Suprapubic skin (tissue), 4 donors: ENCODE measurements around the gene DGCR2. TPM values are rescaled to one million over a fixed set of nuclear protein-coding genes. Genes with fewer than 3 reads are reported as not detected.
A peak's percentile ranks its signal among the peaks of the same experiment; 100 is the strongest.

Experiments used
- DNase-seq, 2 donors: peaks; one replicate each; pipeline ENCODE4 v3.0.0-alpha.2; 2019; ENCODE audit warnings: low spot score in 2 of 2
- H3K27ac ChIP-seq: fragments of 200-600 bp; sonication (generic); one replicate; pipeline ENCODE4 v1.5.1; 2019
- H3K27me3 ChIP-seq: fragments of 200-600 bp; sonication (generic); one replicate; pipeline ENCODE4 v1.5.1; 2019
- H3K36me3 ChIP-seq: fragments of 200-600 bp; sonication (generic); one replicate; pipeline ENCODE4 v1.5.1; 2019
- H3K4me1 ChIP-seq: fragments of 200-600 bp; sonication (generic); one replicate; pipeline ENCODE4 v1.5.1; 2019
- H3K4me3 ChIP-seq: fragments of 200-600 bp; sonication (generic); one replicate; pipeline ENCODE4 v1.5.1; 2019; ENCODE audit warnings: mild to moderate bottlenecking
- H3K9me3 ChIP-seq: fragments of 200-600 bp; sonication (generic); one replicate; pipeline ENCODE4 v1.5.1; 2019
- CTCF ChIP-seq, 2 donors: fragments of 200-600 bp in 1 of 2; fragments of 450-650 bp in 1 of 2; sonication (generic) in 1 of 2; IDR thresholded peaks; one replicate each; pipeline ENCODE4 v1.5.1; 2016 to 2019; ENCODE audit warnings: antibody characterized with exemption in 2 of 2, mild to moderate bottlenecking in 1 of 2, moderate library complexity in 1 of 2
- EP300 ChIP-seq: sonication (generic); formaldehyde crosslinking; IDR thresholded peaks from one replicate; pipeline ENCODE4 v1.6.1; 2017; ENCODE audit warnings: antibody characterized with exemption
- POLR2A ChIP-seq, 2 donors: fragments of 450-650 bp; IDR thresholded peaks; one replicate each; pipeline ENCODE4 v1.6.1; 2017; ENCODE audit warnings: antibody characterized with exemption in 2 of 2, mild to moderate bottlenecking in 2 of 2, moderate library complexity in 2 of 2
- POLR2AphosphoS5 ChIP-seq, 3 donors: sonication (generic); formaldehyde crosslinking; IDR thresholded peaks; one replicate each; pipeline ENCODE4 v1.6.1; 2017; ENCODE audit warnings: antibody characterized with exemption in 3 of 3
- WGBS: methylation state at CpG from one replicate; pipeline ENCODE4 v1.1.5; 2018; 5-methylcytosine and 5-hydroxymethylcytosine counted together
- total RNA-seq, 4 donors: library from RNA; depleted of rRNA; stranded (reverse); fragments of >200 nt; gene quantifications; one replicate each; pipeline ENCODE4 v1.1.0, GENCODE V29; 2016

The DGCR2 gene
- total RNA-seq, 4 donors from 2014 or later: 115 to 172 (median 130) TPM

GRCh38 chr22:19127329-19128008 lies 5.3 kb upstream of the DGCR2 start:
- no peak overlapping the region for H3K4me3 ChIP-seq
- no peak for DNase-seq
- peaks cover 52% of the 10 kb centered on the region for H3K4me1 ChIP-seq
- TF ChIP-seq POLR2A (IDR thresholded peaks at IDR 0.05) (no peak), CTCF (IDR thresholded peaks at IDR 0.05) (no peak), EP300 (no peak), POLR2AphosphoS5 (IDR thresholded peaks at IDR 0.05) (no peak)
- 66% methylated on average over 12 of the region's 16 CpGs for WGBS
- H3K9me3 ChIP-seq: no peaks in the 10 kb centered on the region
- no peaks in the 10 kb centered on the region for H3K36me3 ChIP-seq
- peak overlapping the region; percentile 14 for H3K27ac ChIP-seq
- no peaks in the 10 kb centered on the region for H3K27me3 ChIP-seq

DNA sequence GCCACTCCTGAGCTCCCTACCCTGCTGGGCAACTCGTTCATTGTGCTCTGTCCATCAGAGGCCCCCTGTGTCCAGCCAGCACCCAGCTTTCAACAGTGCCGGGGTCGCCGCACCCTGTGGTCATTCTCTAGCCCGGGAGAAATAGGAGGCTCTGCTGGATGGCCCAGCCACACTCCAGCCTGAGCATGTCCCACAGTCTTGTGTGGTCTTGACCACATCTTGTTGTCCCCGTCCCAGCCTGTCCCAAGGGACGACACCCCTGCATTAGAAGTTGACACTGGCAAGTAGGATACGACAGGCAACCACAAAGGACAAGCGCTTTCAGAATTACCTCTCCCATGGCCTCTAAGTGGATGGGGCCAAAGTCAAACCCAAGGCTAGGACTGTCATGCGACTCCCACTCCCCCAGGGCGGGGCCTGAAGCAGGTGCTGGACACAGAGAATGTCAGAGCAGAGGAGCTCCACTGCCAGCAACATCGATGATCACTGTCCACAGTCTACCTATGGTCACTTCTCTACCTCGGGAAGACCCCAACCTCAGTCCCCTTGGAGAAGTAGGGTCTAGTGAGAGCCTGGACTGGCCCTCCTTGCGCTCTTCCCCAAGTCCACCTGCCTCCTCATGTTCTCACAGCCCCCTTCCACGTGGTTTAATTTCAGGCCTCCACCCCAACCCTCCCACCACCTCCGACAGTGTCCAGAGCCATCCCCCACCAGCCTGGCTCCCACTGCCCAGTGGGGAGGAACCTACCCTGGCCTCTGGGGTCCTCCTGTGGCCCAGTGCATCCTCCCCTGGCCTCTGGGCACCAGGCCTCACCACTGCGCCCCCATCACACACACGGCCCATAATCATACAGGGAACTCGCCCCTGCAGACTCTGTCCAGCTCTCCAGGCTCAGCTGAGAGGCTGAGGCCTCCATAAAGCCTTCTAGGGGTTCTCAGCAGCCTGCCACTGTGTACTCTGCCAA lies 4.4 kb upstream of the DGCR2 start:
- no peak for TF ChIP-seq CTCF (IDR thresholded peaks at IDR 0.05)
- TF ChIP-seq POLR2A (IDR thresholded peaks at IDR 0.05): no peak
- no peak for TF ChIP-seq POLR2AphosphoS5 (IDR thresholded peaks at IDR 0.05)
- TF ChIP-seq EP300: no peak
- Histone ChIP-seq H3K9me3 (no peaks in the 10 kb centered on the region), H3K4me3 (no peak overlapping the region), H3K27me3 (no peaks in the 10 kb centered on the region), H3K27ac (peak overlapping the region; percentile 14), H3K4me1 (peaks cover 52% of the 10 kb centered on the region), H3K36me3 (no peaks in the 10 kb centered on the region)
- WGBS: 86% methylated on average over 14 of the region's 19 CpGs
- DNase-seq: no peak

- no peak for DNase-seq
- Histone ChIP-seq H3K4me3 (no peak overlapping the region), H3K4me1 (peaks cover 52% of the 10 kb centered on the region), H3K27me3 (no peaks in the 10 kb centered on the region), H3K9me3 (no peaks in the 10 kb centered on the region), H3K36me3 (no peaks in the 10 kb centered on the region), H3K27ac (no peak overlapping the region)
- WGBS: 81% methylated on average over 21 of the region's 21 CpGs
- TF ChIP-seq POLR2A (IDR thresholded peaks at IDR 0.05): no peak
- TF ChIP-seq POLR2AphosphoS5 (IDR thresholded peaks at IDR 0.05): no peak
- no peak for TF ChIP-seq EP300
- TF ChIP-seq CTCF (IDR thresholded peaks at IDR 0.05): no peak
Observed at GRCh38 chr22:19125474-19126308, 3.5 kb upstream of the DGCR2 start.

GRCh38 chr22:19125011-19125410 lies 2.8 kb upstream of the DGCR2 start:
- no peak for TF ChIP-seq EP300
- TF ChIP-seq CTCF (IDR thresholded peaks at IDR 0.05): no peak
- TF ChIP-seq POLR2A (IDR thresholded peaks at IDR 0.05): no peak
- TF ChIP-seq POLR2AphosphoS5 (IDR thresholded peaks at IDR 0.05): no peak
- Histone ChIP-seq H3K36me3 (no peaks in the 10 kb centered on the region), H3K4me3 (no peak overlapping the region), H3K27ac (no peak overlapping the region), H3K4me1 (peaks cover 53% of the 10 kb centered on the region), H3K9me3 (no peaks in the 10 kb centered on the region), H3K27me3 (no peaks in the 10 kb centered on the region)
- 92% methylated on average over 11 of the region's 11 CpGs for WGBS
- DNase-seq: no peak
